B cell (primary cell): ENCODE results near the gene PTPRN.

Experiments
- CTCF ChIP-seq: fragments of 200-600 bp; IDR thresholded peaks from one replicate; pipeline ENCODE4 v1.8.0; 2022; ENCODE audit warnings: antibody characterized with exemption, mild to moderate bottlenecking
- EZH2 ChIP-seq: IDR thresholded peaks from 2 replicates; pipeline ENCODE4 v1.6.1; 2012; ENCODE audit warnings: borderline replicate concordance, low read depth, mild to moderate bottlenecking, moderate library complexity, low read length; ENCODE audit not compliant: insufficient read depth, poor library complexity, severe bottlenecking

- TF ChIP-seq CTCF (no peak), EZH2 (no peak)
These were observed 28.6 kb downstream of the PTPRN start for GRCh38 chr2:219280651-219281050.
